Breast epithelium (tissue), 4 donors: Measurements from ENCODE around the gene CLIC3. TPM values are rescaled to one million over a fixed set of nuclear protein-coding genes. Genes with fewer than 3 reads are reported as not detected.

Experiments used
- DNase-seq, 2 donors: peaks; one replicate each; pipeline ENCODE4 v3.0.0-alpha.2; 2019; ENCODE audit warnings: low spot score in 2 of 2
- H3K27ac ChIP-seq, 2 donors: fragments of 200-600 bp; sonication (generic) in 1 of 2; one replicate each; pipeline ENCODE4 v1.5.1; 2016 to 2019; ENCODE audit warnings: mild to moderate bottlenecking in 1 of 2
- H3K27me3 ChIP-seq, 2 donors: fragments of 200-600 bp; sonication (generic) in 1 of 2; one replicate each; pipeline versions ENCODE4 v1.5.1 to v1.6.0; 2017 to 2019; ENCODE audit warnings: control low read depth in 1 of 2, mild to moderate bottlenecking in 1 of 2
- H3K36me3 ChIP-seq: fragments of 200-600 bp; one replicate; pipeline ENCODE4 v1.5.1; 2019
- H3K4me1 ChIP-seq, 2 donors: fragments of 200-600 bp; sonication (generic); one replicate each; pipeline ENCODE4 v1.5.1; 2016 to 2019; ENCODE audit warnings: control low read depth in 1 of 2
- H3K4me3 ChIP-seq, 3 donors: fragments of 200-600 bp; sonication (generic); 1 replicate in 2 of 3; 2 replicates in 1 of 3; pipeline ENCODE4 v1.5.1; 2016 to 2019; ENCODE audit warnings: mild to moderate bottlenecking in 3 of 3, moderate library complexity in 2 of 3
- H3K9me3 ChIP-seq, 2 donors: fragments of 200-600 bp; sonication (generic) in 1 of 2; one replicate each; pipeline ENCODE4 v1.5.1; 2016 to 2019; ENCODE audit warnings: control low read depth in 1 of 2
- POLR2A ChIP-seq: fragments of 450-650 bp; IDR thresholded peaks from one replicate; pipeline ENCODE4 v1.6.1; 2016; ENCODE audit warnings: antibody characterized with exemption, mild to moderate bottlenecking, moderate library complexity
- POLR2AphosphoS5 ChIP-seq, 3 donors: sonication (generic); formaldehyde crosslinking; IDR thresholded peaks; one replicate each; pipeline ENCODE4 v1.6.1; 2017; ENCODE audit warnings: antibody characterized with exemption in 3 of 3
- intact Hi-C: fragments of 100-400 bp; cut with DNase I; formaldehyde crosslinking; loops from one replicate; pipeline ENCODE4 v1.15.1; 2023; ENCODE audit warnings: low total_unique reads
- total RNA-seq, 3 donors: library from RNA; depleted of rRNA; stranded (reverse); fragments of >200 nt; gene quantifications; one replicate each; pipeline ENCODE4 v1.1.0, GENCODE V29; 2016
- TF ChIP-seq, protein P1 (sequence below), 3 donors: fragments of 450-650 bp; IDR thresholded peaks; one replicate each; pipeline ENCODE4 v1.5.1; 2016 to 2017; ENCODE audit warnings: antibody characterized with exemption in 3 of 3, mild to moderate bottlenecking in 3 of 3, moderate library complexity in 3 of 3

CLIC3 gene
- total RNA-seq, 3 donors from 2014 or later = 0.32 to 3.5 TPM; not detected in 1

GRCh38 chr9:137038916-137039315 is 42.5 kb upstream of the CLIC3 start:
- peaks cover 7 to 9% of the 10 kb centered on the region in 2 donors for H3K4me1 ChIP-seq
- intact Hi-C loops = no loop called here

DNA sequence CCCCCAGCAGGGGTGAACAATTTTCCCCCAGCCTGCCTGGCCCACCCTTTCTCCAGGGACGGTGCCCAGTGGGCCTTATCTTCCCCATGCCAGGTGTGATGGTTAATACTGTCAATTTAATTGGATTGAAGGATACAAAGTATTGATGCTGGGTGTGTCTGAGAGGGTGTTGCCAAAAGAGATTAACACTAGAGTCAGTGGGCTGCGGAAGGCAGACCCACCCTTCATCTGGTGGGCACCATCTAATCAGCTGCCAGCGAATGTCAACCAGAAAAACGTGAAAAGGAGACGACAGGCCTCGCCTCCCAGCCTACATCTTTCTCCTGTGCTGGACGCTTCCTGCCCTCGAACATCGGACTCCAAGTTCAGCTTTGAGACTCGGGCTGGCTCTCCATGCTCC is 41.1 kb upstream of the CLIC3 start:
- intact Hi-C loops = no loop called here
- Histone ChIP-seq H3K4me3 (no peak overlapping the region), H3K36me3 (no peaks in the 10 kb centered on the region), H3K4me1 (peaks cover 7 to 9% of the 10 kb centered on the region in 2 donors), H3K27ac (no peak overlapping the region), H3K9me3 (no peaks in the 10 kb centered on the region), H3K27me3 (no peaks in the 10 kb centered on the region)
- DNase-seq = no peak
- TF ChIP-seq POLR2A (no peak), POLR2AphosphoS5 (IDR thresholded peaks at IDR 0.05) (no peak)
- TF ChIP-seq, protein P1, sequence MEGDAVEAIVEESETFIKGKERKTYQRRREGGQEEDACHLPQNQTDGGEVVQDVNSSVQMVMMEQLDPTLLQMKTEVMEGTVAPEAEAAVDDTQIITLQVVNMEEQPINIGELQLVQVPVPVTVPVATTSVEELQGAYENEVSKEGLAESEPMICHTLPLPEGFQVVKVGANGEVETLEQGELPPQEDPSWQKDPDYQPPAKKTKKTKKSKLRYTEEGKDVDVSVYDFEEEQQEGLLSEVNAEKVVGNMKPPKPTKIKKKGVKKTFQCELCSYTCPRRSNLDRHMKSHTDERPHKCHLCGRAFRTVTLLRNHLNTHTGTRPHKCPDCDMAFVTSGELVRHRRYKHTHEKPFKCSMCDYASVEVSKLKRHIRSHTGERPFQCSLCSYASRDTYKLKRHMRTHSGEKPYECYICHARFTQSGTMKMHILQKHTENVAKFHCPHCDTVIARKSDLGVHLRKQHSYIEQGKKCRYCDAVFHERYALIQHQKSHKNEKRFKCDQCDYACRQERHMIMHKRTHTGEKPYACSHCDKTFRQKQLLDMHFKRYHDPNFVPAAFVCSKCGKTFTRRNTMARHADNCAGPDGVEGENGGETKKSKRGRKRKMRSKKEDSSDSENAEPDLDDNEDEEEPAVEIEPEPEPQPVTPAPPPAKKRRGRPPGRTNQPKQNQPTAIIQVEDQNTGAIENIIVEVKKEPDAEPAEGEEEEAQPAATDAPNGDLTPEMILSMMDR (IDR thresholded peaks at IDR 0.05) = no peak

More at GRCh38 chr9:137038916-137039315, 42.5 kb upstream of the CLIC3 start:
- no peaks in the 10 kb centered on the region for H3K9me3 ChIP-seq
- H3K4me3 ChIP-seq = no peak overlapping the region
- no peaks in the 10 kb centered on the region for H3K36me3 ChIP-seq
- DNase-seq = no peak
- no peak overlapping the region for H3K27ac ChIP-seq
- TF ChIP-seq POLR2A (no peak), POLR2AphosphoS5 (IDR thresholded peaks at IDR 0.05) (no peak)
- TF ChIP-seq, protein P1 (IDR thresholded peaks at IDR 0.05) = no peak
- H3K27me3 ChIP-seq = no peaks in the 10 kb centered on the region

- H3K9me3 ChIP-seq = no peaks in the 10 kb centered on the region
- H3K27me3 ChIP-seq = no peaks in the 10 kb centered on the region
- TF ChIP-seq POLR2A (no peak), POLR2AphosphoS5 (IDR thresholded peaks at IDR 0.05) (no peak)
- TF ChIP-seq, protein P1 (IDR thresholded peaks at IDR 0.05) = no peak
- H3K27ac ChIP-seq = no peak overlapping the region
- DNase-seq = no peak
- intact Hi-C loops = no loop called here
- no peaks in the 10 kb centered on the region for H3K36me3 ChIP-seq
- no peak overlapping the region for H3K4me3 ChIP-seq
- H3K4me1 ChIP-seq = peaks cover 7 to 9% of the 10 kb centered on the region in 2 donors
Measured at GRCh38 chr9:137037035-137037434, 40.7 kb upstream of the CLIC3 start.

GRCh38 chr9:137035937-137036336 is 39.6 kb upstream of the CLIC3 start:
- no peaks in the 10 kb centered on the region for H3K27me3 ChIP-seq
- H3K27ac ChIP-seq = no peak overlapping the region
- H3K4me3 ChIP-seq = no peak overlapping the region
- TF ChIP-seq, protein P1 (IDR thresholded peaks at IDR 0.05) = no peak
- TF ChIP-seq POLR2A = no peak
- TF ChIP-seq POLR2AphosphoS5 (IDR thresholded peaks at IDR 0.05) = no peak
- intact Hi-C loops = no loop called here
- H3K4me1 ChIP-seq = peaks cover 7 to 9% of the 10 kb centered on the region in 2 donors
- H3K36me3 ChIP-seq = no peaks in the 10 kb centered on the region
- H3K9me3 ChIP-seq = no peaks in the 10 kb centered on the region
- no peak for DNase-seq

GRCh38 chr9:137035507-137035834 is 39.1 kb upstream of the CLIC3 start:
- intact Hi-C loops = no loop called here
- Histone ChIP-seq H3K4me1 (peaks cover 7 to 9% of the 10 kb centered on the region in 2 donors), H3K36me3 (no peaks in the 10 kb centered on the region), H3K9me3 (no peaks in the 10 kb centered on the region), H3K27ac (no peak overlapping the region), H3K4me3 (peak overlapping the region in 1 of 3 donors; percentile 19), H3K27me3 (no peaks in the 10 kb centered on the region)
- DNase-seq = no peak
- TF ChIP-seq POLR2A = no peak
- TF ChIP-seq POLR2AphosphoS5 (IDR thresholded peaks at IDR 0.05) = no peak
- TF ChIP-seq, protein P1 (IDR thresholded peaks at IDR 0.05) = peak in 1 of 3 donors; percentile 5
